HG03558 (cell line): Measurements from ENCODE around the gene P2RY8.
A peak's percentile ranks its signal among the peaks of the same experiment; 100 is the strongest.
"Not testable (repeated sequence)": the region's sequence is repeated elsewhere in the genome, so short reads cannot be mapped to it uniquely, and the experiment has no call there.

Source experiments
- ATAC-seq: cut with Tn5 transposase; IDR thresholded peaks from one replicate; pipeline ENCODE4 v1.9.1; 2021; ENCODE audit warnings: moderate number of reproducible peaks; ENCODE audit not compliant: unreplicated experiment; ENCODE audit errors: extremely low read depth

The P2RY8 gene, protein sequence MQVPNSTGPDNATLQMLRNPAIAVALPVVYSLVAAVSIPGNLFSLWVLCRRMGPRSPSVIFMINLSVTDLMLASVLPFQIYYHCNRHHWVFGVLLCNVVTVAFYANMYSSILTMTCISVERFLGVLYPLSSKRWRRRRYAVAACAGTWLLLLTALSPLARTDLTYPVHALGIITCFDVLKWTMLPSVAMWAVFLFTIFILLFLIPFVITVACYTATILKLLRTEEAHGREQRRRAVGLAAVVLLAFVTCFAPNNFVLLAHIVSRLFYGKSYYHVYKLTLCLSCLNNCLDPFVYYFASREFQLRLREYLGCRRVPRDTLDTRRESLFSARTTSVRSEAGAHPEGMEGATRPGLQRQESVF

DNA sequence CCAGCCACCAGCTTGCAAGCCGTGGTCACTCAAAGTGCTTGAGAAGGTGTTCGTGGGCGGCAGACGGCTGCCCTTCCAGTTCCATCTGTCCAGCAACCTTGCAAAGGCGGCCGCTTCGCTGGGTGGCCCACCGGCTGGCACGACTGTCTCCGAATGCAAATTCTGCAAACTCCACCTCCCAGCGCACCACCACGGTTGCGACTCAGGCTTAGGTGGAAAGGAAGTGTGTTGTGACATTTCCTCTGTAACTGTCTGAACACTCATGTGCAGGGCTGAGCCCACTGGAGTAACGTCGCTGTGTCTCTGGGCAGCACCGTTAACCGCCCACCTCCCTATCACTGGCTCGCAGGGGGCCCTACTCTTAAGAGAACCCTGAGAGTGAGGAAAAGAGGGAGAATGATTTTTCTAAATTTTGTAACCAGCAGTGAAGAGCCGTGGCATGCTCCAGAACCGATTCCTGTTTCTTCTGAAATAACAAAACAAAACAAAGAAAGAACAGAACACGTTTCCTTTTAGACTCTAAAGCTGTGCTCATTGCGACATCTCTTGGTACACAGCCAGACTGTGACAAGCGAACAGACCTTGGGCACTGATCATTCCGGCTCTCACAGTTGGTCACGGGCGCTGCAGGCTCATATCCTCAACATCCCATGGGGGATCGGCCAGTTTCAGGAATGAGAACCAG is at the start of gene P2RY8:
Gene P2RY8, minus strand, starts transcription at position 155 of the 685 bp plus-strand sequence. CDS start 70,627 bp downstream, outside the sequence.
- ATAC-seq: peak; percentile 40

DNA sequence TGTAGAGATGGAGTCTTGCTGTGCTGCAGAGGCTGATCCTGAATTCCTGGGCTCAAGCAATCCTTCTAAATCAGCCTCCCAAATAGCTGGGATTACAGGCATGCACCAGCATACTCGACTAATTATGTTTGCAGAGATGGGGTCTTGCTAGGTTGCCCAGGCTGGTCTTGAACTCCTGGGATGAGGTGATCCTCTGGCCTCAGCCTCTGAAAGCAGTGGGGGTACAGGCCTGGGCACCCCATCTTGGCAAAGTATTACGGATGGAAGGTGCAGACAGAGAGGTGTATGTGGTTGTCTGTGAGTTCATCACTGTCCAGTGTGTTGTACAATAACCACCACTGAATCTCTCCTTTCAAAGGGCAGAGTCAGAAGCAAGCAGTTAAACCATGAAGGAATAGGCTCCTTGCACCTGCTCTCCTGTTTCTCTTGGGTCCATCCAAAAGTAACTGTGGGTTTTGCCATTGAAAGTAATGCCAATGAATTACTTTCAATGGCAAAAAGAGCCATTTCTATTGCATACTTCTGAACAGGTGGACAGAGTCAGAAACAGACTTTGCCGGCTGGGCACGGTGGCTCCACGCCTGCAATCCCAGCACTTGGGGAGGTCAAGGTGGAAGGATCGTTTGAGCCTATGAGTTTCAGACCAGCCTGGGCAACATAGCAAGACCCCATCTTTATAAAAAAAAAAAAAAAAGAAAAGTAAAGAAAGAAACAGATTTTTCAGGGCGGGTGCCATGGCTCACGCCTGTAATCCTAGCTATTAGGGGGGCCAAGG is 47.4 kb upstream of the P2RY8 start:
- no peak for ATAC-seq

DNA sequence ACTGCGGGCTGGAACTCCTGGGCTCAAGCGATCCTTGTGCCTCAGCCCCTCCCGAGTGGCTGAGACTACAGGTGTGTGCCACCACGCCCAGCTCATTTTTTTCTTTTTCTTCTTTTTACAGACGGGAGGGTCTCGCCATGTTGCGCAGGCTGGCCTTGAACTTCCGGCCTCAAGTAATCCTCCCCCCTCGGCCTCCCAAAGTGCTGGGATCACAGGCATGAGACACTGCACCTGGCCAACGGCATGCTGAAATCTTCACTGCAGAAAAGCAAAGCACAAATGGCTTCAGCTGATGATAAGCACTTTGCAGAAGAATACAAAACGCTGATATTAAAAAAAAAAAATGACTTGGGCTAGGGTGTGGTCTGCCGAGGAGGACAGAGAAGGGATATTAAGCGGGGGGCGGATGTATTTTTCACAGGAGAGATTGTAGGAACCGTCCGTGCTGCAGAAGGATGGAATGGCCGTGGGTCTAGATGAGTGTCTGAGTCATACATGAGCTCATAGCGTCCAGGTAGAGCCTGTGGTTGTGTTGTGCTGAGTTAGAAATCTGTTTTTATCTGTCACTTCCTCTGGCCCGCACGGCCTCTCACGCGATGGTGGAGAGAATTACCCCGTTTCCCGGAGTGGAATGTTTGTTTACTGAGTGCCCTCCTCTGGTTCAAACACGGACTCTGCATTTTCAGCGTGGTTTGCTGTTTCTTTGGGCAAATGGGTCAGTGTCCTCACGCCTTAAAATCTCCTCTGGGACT is 45.9 kb upstream of the P2RY8 start:
- ATAC-seq: no peak

DNA sequence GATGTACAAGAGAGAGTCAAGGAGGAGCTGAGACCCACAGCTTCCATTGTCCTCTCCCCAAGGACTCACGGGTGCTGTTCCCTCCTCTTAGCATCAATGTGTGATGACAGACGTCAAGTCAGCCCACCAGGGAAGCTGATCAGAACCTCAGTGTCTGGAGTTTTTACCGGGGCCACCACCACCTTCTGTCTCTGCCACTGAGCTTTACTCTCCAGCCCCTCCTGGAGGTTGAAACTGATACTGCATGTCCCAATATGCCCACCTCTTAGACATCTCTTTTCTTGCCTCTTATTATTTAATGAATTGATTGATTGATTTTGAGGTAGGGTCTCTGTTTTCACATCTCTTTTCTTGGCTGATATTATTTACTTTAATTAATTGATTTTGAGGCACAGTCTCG is 44.1 kb upstream of the P2RY8 start:
- no peak for ATAC-seq

DNA sequence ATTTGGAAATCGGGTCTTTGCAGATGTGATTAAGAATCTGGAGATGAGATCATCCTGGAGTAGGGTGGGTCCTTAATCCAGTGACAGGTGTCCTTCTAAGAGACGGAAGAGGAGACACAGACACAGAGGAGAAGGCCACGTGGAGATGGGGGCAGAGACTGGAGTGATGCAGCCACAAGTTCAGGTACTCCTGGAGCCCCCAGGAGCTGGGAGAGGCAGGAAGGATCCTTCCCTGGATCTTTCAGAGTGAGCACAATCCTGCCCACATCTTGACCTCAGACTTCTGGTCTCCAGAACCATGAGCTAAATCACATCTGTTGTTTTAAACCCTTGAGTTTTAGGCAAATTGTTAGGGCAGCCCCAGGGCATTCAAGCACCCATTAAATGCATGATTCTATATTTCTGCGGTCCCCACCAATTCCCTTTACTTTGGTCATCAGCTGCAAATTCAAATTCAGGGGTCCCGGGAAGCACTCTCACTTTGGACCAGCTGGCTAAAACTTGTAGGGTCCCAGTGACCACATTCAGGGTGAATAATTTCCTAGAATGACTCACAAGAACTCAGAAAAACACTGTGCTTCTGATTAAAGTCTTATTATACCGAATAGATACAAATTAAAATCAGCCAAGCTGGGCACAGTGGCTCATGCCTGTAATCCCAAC is 41.7 kb upstream of the P2RY8 start:
- ATAC-seq: no peak

DNA sequence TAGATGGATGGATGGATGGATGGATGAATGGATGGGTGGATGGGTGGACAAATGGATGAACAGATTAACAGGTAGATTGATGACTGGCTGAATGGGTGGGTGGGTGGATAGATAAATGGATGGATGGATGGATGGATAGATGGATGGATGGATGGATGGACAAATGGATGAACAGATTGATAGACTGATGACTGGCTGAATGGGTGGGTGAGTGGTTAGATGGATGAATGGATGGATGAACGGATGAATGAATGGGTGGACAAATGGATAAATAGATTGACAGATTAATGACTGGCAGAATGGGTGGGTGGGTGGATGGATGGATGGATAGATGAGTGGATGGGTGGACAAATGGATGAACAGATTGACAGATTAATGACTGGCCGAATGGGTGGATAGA is 40.9 kb upstream of the P2RY8 start:
- ATAC-seq: no peak

DNA sequence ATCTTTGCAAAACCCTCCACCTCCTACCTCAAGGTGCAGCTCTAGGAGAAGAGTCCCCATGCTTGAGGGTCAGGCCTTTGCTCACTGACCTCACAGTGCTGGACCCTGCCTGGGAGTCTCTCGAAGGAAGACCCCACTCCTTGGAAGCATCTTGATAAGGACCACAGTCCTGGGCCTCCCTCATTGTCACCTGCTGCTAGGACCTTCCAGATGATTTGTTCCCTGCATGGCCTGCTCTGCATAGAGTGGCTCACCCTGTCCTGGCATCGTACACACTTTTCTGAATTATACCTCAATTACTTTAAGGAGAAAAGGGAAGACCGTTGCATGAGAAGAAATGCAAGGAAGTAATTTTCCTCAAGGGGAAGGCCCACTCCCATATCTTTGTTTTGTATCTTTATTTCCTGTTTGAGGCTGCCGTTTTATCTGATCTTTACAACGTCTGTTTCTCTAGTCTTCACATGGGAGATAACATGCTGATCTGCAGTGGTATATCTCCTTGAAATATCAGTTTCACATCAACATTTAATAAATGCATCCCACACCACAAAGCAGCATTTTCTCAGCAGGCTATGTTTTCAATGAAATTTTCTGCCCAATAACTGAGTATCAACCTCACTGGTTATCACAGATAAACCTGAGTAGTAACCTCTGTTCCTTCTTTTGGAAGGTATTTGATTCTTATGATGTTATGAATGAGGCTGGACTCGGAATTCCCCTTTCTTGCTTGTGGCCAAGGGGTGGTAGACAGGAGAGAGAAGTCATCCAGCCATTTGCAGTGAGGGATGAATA is 39.4 kb upstream of the P2RY8 start:
- ATAC-seq: no peak

DNA sequence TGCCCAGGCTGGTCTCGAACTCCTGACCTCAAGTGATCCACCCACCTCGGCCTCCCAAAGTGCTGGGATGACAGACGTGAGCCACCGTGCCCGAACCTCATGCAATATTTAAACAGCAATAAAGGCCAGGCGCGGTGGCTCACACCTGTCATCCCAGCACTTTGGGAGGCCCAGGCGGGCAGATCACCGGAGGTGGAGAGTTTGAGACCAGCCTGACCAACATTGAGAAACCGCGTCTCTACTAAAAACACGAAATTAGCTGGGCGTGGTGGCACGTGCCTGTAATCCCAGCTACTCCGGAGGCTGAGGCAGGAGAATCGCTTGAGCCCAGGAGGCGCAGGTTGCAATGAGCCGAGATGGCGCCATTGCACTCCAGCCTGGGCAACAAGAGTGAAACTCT is 37.2 kb upstream of the P2RY8 start:
- ATAC-seq: not testable (repeated sequence)

DNA sequence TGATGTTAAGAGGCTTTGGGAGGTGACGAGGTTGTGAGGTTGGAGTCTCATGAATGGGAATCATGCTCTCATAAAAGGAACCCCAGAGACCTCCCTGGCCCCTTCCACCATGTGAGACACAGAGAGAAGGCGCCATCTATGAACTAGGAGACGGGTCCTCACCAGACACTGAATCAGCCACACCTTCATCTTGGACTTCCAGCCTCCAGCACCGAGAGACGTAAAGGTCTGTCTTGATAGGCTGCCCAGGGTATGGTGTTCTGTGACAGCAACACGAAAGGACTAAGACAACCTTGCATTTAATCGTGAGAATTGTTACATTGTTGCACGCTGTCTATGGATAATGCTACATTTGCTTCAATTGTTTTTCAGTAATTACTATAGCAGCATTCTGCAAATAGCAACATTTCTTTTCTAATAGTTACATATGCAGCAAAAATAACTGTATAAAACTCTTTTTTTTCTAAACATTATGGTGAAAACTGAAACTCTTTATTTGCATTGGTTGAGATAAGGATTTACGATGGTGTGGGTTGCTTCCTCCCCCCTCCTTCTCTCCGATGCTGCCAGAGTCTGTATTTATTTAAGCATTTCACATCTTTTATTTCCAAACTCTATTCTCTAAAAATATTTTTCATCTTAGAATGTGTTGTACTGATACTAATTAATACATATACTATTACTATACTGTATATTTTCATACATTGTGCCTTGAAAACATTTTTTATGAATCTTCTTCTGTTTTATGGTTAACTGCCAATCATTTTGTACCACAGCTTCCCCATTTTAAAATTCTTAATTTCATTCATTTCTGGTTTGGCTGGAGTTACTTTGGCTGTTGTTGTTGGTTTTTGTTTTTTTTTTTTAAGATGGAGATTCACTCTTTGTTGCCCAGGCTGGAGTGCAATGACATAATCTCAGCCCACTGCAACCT is 28.0 kb upstream of the P2RY8 start:
- no peak for ATAC-seq

DNA sequence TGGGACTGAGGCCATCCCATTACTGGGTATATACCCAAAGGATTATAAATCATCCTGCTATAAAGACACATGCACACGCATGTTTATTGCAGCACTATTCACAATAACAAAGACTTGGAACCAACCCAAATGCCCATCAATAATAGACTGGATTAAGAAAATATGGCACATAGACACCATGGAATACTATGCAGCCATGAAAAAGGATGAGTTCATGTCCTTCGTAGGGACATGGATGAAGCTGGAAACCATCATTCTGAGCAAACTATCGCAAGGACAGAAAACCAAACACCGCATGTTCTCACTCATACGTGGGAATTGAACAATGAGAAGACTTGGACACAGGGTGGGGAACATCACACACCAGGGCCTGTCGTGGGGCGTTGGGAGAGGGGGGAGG is 27.1 kb upstream of the P2RY8 start:
- ATAC-seq: not testable (repeated sequence)

DNA sequence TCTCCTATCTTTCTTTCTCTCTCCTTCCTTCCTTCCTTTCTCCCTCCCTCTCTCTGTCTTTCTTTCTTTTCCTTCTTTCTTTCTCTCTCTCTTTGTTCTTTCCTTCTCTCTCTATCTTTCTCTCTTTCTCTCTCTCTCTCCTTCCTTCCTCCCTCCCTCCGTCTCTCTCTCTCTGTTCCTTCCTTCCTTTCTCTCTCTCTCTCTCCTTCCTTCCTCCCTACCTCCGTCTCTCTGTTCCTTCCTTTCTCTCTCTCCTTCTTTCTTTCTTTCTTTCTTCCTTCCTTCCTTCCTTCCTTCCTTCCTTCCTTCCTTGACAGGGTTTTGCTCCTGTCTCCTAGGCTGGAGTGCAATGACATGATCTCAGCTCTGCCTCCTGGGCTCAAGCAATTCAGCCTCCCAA is 24.2 kb upstream of the P2RY8 start:
- no peak for ATAC-seq

DNA sequence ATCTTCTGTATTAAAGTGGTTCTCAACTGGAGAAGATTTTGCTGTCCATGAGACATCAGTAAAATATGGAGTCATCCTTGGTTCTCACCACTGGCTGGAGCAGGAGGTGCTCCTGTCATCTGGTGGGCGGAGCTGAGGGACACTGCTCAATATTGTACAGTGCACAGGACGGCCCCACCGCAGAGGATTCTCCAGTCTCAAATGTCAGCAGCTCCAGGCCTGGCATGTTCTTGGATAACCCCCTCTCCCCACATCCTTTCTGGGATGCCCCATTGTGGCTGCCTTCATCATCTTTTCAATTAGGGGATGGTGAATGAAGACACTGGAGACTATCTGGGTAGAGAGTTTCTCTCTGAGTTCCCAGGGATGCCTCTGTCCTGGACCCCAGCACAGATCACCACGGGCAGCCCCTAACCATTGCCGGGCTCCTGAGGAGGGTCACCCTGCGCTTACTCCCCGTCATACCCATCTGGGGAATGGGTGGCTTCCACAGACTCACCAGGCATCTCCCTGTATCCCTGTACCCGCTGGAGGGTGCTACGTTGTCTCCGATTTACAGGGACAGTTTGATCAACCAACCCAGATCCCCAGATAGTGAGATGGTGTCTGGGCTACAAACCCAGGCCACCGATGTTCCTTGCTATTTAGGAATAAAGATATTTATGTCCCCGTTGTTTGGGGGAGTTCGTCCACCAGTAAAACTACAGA is 21.9 kb upstream of the P2RY8 start:
- ATAC-seq: no peak

DNA sequence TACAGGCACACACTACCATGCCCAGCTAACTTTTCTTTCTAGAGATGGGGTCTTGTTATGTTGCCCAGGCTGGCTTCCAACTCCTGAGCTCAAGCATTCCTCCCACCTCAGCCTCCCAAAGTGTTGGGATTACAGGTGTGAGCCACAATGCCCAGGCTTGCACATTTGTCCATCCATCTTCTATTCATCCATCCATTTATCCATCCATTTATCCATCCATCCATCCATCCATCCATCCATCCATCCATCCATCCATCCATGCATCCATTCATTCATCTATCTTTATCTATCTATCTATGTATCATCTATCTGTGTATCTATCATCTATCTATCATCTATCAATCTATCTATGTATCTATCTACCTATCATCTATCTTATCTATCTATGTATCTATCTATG is 20.5 kb upstream of the P2RY8 start:
- ATAC-seq: not testable (repeated sequence)

DNA sequence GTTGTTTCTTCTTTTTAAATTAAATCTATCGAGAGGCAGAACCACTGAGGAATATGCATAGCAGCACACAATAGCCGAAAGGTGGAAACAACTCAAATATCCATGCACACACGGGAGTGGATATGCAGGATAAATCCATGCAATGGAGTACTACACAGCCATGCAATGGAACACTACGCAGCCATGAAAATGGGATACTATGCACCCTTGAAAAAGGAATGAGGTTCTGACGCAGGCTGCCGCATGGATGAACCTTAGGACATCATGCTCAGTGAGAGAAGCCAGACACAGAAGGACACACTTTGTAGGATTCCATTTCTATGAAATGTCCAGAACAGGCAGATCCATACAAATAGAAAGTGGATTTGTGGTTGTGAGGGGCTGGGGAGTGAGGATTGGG is 18.4 kb upstream of the P2RY8 start:
- ATAC-seq: no peak

DNA sequence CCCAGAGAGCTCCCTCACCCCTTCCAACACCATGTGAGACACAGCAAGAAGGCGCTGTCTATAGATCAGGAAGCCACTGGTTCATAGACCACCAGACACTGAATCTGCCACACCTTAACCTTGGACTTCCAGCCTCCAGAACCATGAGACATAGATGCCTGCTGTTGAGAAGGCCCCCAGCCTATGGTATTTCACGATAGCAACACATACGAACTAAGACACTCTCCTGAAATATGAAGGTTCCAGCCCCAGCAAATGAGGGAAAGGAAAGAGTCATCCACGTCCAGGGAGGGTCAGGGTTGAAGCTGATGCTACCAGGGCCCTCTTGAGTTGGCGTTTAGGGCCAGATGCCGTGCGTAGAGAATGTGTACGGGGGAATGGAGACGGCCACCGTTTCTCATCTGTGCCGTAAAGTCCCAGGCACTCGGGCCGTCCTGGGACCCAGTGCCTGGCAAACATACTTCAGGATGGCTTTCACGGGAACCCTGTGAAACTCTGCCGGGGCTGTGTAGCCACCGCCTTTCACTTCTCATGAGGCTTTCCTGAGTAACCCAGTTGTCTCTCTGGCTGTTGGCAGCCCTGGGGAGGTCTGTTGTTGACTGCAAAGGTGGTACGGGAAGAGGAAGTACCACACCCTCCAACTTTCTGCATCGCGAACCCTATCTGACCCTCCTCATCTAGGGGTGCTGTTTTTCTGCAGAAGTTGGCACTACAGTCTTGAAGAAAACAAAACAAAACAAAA is 17.7 kb upstream of the P2RY8 start:
- ATAC-seq: no peak

DNA sequence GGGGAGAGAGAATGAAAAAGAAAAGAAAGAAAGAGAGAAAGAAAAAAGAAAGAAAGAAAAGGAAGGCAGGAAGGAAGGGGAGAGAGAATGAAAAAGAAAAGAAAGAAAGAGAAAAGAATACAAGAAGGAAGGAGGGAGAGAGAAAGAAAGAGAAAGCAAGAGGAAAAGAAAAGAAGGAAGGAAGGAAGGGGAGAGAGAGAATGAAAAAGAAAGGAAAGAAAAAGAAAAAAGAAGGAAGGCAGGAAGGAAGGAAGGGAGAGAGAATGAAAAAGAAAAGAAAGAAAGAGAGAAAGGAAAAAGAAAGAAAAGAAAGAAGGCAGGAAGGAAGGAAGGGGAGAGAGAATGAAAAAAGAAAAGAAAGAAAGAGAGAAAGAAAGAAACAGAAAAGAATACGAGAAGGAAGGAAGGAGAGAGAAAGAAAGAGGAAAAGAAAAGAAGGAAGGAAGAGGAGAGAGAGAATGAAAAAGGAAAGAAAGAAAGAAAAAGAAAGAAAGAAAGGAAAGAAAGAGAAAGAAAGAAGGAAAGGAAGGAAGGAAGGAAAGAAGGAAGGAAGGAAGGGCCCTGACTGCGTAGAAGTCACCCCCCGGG is 15.1 kb upstream of the P2RY8 start:
- ATAC-seq: no peak
